HepG2 (cell line): ENCODE results near the gene DMRTB1.

Experiments used
- SMARCE1 ChIP-seq: fragments of 450-650 bp; IDR thresholded peaks from 2 replicates; pipeline ENCODE4 v1.6.1; 2017; ENCODE audit warnings: borderline replicate concordance
- ZNF138 ChIP-seq: sonication (generic); formaldehyde crosslinking; IDR thresholded peaks from 2 replicates; pipeline ENCODE4 v1.5.0; 2020; ENCODE audit warnings: mild to moderate bottlenecking, low read depth, missing genetic modification reagents
- TF ChIP-seq, protein P1 (sequence below): sonication (generic); formaldehyde crosslinking; IDR thresholded peaks from 2 replicates; pipeline ENCODE4 v1.5.0; 2020; ENCODE audit warnings: mild to moderate bottlenecking, missing genetic modification reagents, moderate library complexity

DNA sequence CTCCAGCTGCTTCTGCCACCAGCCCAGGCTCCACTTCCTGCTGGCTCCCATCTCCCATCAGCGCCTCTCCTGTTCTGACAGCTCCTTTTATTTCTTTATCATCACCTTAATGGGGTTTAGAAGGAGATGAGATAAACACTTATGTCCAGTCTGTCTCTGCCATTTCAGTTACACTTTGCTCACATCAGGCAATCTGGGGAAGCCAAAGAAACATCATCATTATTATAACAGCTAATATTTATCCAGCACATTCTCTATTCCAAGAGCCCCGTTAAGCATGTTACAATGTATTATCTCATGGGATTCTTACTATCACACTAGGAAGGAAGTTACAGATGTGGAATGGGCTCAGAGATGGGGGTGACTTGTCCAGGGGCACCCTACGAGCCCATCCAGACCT, 31.2 kb downstream of the DMRTB1 start:
- TF ChIP-seq, protein P1, sequence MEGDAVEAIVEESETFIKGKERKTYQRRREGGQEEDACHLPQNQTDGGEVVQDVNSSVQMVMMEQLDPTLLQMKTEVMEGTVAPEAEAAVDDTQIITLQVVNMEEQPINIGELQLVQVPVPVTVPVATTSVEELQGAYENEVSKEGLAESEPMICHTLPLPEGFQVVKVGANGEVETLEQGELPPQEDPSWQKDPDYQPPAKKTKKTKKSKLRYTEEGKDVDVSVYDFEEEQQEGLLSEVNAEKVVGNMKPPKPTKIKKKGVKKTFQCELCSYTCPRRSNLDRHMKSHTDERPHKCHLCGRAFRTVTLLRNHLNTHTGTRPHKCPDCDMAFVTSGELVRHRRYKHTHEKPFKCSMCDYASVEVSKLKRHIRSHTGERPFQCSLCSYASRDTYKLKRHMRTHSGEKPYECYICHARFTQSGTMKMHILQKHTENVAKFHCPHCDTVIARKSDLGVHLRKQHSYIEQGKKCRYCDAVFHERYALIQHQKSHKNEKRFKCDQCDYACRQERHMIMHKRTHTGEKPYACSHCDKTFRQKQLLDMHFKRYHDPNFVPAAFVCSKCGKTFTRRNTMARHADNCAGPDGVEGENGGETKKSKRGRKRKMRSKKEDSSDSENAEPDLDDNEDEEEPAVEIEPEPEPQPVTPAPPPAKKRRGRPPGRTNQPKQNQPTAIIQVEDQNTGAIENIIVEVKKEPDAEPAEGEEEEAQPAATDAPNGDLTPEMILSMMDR (CRISPR knock-in tag): no peak
- TF ChIP-seq ZNF138 (CRISPR knock-in tag) (no peak), SMARCE1 (no peak)
